Measurements from ENCODE around the gene NUP98. TPM values are rescaled to one million over a fixed set of nuclear protein-coding genes. Genes with fewer than 3 reads are reported as not detected.

The NUP98 gene
- polyA plus RNA-seq, 3 donors: 19.6 to 76.2 (median 28.5) TPM

- H2AFZ ChIP-seq (ENCODE audit: insufficient read depth, low read depth, low read length, poor library complexity, severe bottlenecking): no peak overlapping the region
- peaks cover 88 to 95% of the 10 kb centered on the region in 2 donors for H3K36me3 ChIP-seq (replicated peaks in 1 of 2; ENCODE audit: control insufficient read depth in 1 of 2, insufficient read depth in 2 of 2, low read length in 2 of 2)
- TF ChIP-seq, protein P1, sequence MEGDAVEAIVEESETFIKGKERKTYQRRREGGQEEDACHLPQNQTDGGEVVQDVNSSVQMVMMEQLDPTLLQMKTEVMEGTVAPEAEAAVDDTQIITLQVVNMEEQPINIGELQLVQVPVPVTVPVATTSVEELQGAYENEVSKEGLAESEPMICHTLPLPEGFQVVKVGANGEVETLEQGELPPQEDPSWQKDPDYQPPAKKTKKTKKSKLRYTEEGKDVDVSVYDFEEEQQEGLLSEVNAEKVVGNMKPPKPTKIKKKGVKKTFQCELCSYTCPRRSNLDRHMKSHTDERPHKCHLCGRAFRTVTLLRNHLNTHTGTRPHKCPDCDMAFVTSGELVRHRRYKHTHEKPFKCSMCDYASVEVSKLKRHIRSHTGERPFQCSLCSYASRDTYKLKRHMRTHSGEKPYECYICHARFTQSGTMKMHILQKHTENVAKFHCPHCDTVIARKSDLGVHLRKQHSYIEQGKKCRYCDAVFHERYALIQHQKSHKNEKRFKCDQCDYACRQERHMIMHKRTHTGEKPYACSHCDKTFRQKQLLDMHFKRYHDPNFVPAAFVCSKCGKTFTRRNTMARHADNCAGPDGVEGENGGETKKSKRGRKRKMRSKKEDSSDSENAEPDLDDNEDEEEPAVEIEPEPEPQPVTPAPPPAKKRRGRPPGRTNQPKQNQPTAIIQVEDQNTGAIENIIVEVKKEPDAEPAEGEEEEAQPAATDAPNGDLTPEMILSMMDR (IDR thresholded peaks at IDR 0.05): no peak
- no peak overlapping the region for H3K4me2 ChIP-seq (replicated peaks; ENCODE audit: extremely low read depth, low read length, poor library complexity, severe bottlenecking)
- no peak overlapping the region for H3K4me3 ChIP-seq (replicated peaks in 1 of 3; ENCODE audit: low read depth in 2 of 3, low read length in 3 of 3)
- no peak overlapping the region for H3K9ac ChIP-seq (ENCODE audit: insufficient read depth, low read length, poor library complexity, severe bottlenecking)
- no peak overlapping the region for H3K4me3 Mint-ChIP-seq
- H4K20me1 ChIP-seq (ENCODE audit: insufficient read depth, low read length): peaks cover 19% of the 10 kb centered on the region
- peaks cover 71 to 79% of the 10 kb centered on the region in 2 donors for H3K36me3 Mint-ChIP-seq
- DNase-seq: no peak
- peak overlapping the region in 1 of 2 donors; percentile 36 for H3K27ac ChIP-seq (ENCODE audit: low read depth in 1 of 2, low read length in 2 of 2)
- H3K79me2 ChIP-seq (ENCODE audit: insufficient read depth, low read length): no peaks in the 10 kb centered on the region
- intact Hi-C loops (cut with micrococcal nuclease): no loop called here
- H3K9me3 Mint-ChIP-seq: peaks cover 0 to 1% (median 0%) of the 10 kb centered on the region in 7 donors
- no peaks in the 10 kb centered on the region for H3K4me1 ChIP-seq (ENCODE audit: control insufficient read depth in 1 of 2, insufficient read depth in 2 of 2, low read length in 2 of 2)
- H3K4me1 Mint-ChIP-seq: peaks cover 3% of the 10 kb centered on the region
- H3K27me3 ChIP-seq (ENCODE audit: control insufficient read depth in 2 of 2, insufficient read depth in 2 of 2, low read length in 2 of 2): no peaks in the 10 kb centered on the region
- no CpG with 5 or more reads among the region's 1 CpG for WGBS (ENCODE audit: insufficient coverage)
- H3K27me3 Mint-ChIP-seq (ENCODE audit: low read depth in 3 of 3): no peaks in the 10 kb centered on the region
- H3K9me3 ChIP-seq (replicated peaks in 1 of 2; ENCODE audit: control insufficient read depth in 1 of 2, insufficient read depth in 1 of 2, low read length in 2 of 2): no peaks in the 10 kb centered on the region
- H3K27ac Mint-ChIP-seq: no peak overlapping the region
These were observed 87.4 kb downstream of the NUP98 start for GRCh38 chr11:3709977-3710376.

DNA sequence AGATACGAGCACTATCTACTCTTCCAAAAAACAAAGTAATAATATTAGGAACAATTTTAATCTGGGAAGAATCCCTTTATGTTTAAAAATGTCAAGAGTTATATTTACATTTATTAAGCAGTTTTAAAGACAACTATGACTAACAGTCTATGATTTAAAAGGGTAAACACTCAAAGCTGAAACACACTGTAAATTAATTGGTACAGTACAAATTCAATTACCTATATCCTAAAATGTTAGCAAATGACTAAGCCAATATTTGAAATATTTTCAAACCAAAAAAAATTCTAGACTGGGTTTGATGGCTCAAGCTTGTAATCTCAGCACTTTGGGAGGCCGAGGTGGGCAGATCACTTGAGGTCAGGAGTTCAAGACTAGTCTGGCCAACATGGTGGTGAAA is 90.2 kb downstream of the NUP98 start:
- Histone ChIP-seq H3K27ac (ENCODE audit: low read depth in 1 of 2, low read length in 2 of 2) (peak overlapping the region in 1 of 2 donors; percentile 31), H2AFZ (ENCODE audit: insufficient read depth, low read depth, low read length, poor library complexity, severe bottlenecking) (no peak overlapping the region), H3K4me3 (replicated peaks in 1 of 3; ENCODE audit: low read depth in 2 of 3, low read length in 3 of 3) (no peak overlapping the region), H3K79me2 (ENCODE audit: insufficient read depth, low read length) (no peaks in the 10 kb centered on the region), H3K9ac (ENCODE audit: insufficient read depth, low read length, poor library complexity, severe bottlenecking) (no peak overlapping the region), H3K36me3 (replicated peaks in 1 of 2; ENCODE audit: control insufficient read depth in 1 of 2, insufficient read depth in 2 of 2, low read length in 2 of 2) (peaks cover 87 to 95% of the 10 kb centered on the region in 2 donors), H3K4me2 (replicated peaks; ENCODE audit: extremely low read depth, low read length, poor library complexity, severe bottlenecking) (no peak overlapping the region), H3K4me1 (ENCODE audit: control insufficient read depth in 1 of 2, insufficient read depth in 2 of 2, low read length in 2 of 2) (no peaks in the 10 kb centered on the region), H3K9me3 (replicated peaks in 1 of 2; ENCODE audit: control insufficient read depth in 1 of 2, insufficient read depth in 1 of 2, low read length in 2 of 2) (no peaks in the 10 kb centered on the region), H4K20me1 (ENCODE audit: insufficient read depth, low read length) (peaks cover 24% of the 10 kb centered on the region), H3K27me3 (ENCODE audit: control insufficient read depth in 2 of 2, insufficient read depth in 2 of 2, low read length in 2 of 2) (no peaks in the 10 kb centered on the region)
- intact Hi-C loops (cut with micrococcal nuclease): no loop called here
- Mint-ChIP-seq H3K9me3 (no peaks in the 10 kb centered on the region), H3K4me1 (peaks cover 3% of the 10 kb centered on the region), H3K4me3 (no peak overlapping the region), H3K27me3 (ENCODE audit: low read depth in 3 of 3) (no peaks in the 10 kb centered on the region), H3K36me3 (peaks cover 67 to 83% of the 10 kb centered on the region in 2 donors), H3K27ac (peak overlapping the region in 1 of 7 donors; percentile 63)
- TF ChIP-seq, protein P1 (IDR thresholded peaks at IDR 0.05): no peak
- WGBS (ENCODE audit: insufficient coverage): no CpG with 5 or more reads among the region's 2 CpGs
- no peak for DNase-seq

Measured in CD14-positive monocyte (primary cell).